Loucy (cell line): ENCODE results near the gene AMIGO3.

Experiments
- H2AFZ ChIP-seq: fragments of 200-600 bp; sonication (generic); 2 replicates; pipeline ENCODE4 v1.6.0; 2016; ENCODE audit warnings: antibody characterized with exemption, mild to moderate bottlenecking, low read length, moderate library complexity
- H3F3A ChIP-seq: fragments of 200-600 bp; 2 replicates; pipeline ENCODE4 v1.6.0; 2016; ENCODE audit warnings: antibody characterized with exemption, low read depth, mild to moderate bottlenecking
- H3K27me3 ChIP-seq: fragments of 200-600 bp; sonication (generic); 2 replicates; pipeline ENCODE4 v1.6.1; 2014; ENCODE audit warnings: low read length, mild to moderate bottlenecking; ENCODE audit not compliant: insufficient read depth, poor library complexity, severe bottlenecking
- H3K36me3 ChIP-seq: fragments of 200-600 bp; sonication (generic); 2 replicates; pipeline ENCODE4 v1.6.1; 2016; ENCODE audit warnings: low read length; ENCODE audit not compliant: insufficient read depth
- H3K4me1 ChIP-seq: fragments of 200-600 bp; sonication (generic); 2 replicates; pipeline ENCODE4 v1.5.1; 2014; ENCODE audit warnings: low read length, mild to moderate bottlenecking; ENCODE audit not compliant: insufficient read depth, poor library complexity, severe bottlenecking
- H3K4me2 ChIP-seq: fragments of 200-600 bp; sonication (generic); 2 replicates; pipeline ENCODE4 v1.6.0; 2014; ENCODE audit warnings: antibody characterized with exemption, low read length, low read depth, mild to moderate bottlenecking; ENCODE audit not compliant: poor library complexity, severe bottlenecking
- H3K4me3 ChIP-seq: fragments of 200-600 bp; sonication (generic); 2 replicates; pipeline ENCODE4 v1.5.1; 2014; ENCODE audit warnings: low read length, mild to moderate bottlenecking, mixed read lengths; ENCODE audit not compliant: poor library complexity, severe bottlenecking
- H3K79me2 ChIP-seq: fragments of 200-600 bp; sonication (generic); 2 replicates; pipeline ENCODE4 v1.6.1; 2014; ENCODE audit warnings: low read length; ENCODE audit not compliant: insufficient read depth
- H3K9ac ChIP-seq: fragments of 200-600 bp; sonication (generic); 2 replicates; pipeline ENCODE4 v1.6.0; 2014; ENCODE audit warnings: mild to moderate bottlenecking, low read depth, low read length, moderate library complexity; ENCODE audit not compliant: poor library complexity, severe bottlenecking
- H3K9me2 ChIP-seq: fragments of 200-600 bp; sonication (generic); replicated peaks from 2 replicates; pipeline ENCODE4 v1.6.1; 2016; ENCODE audit warnings: low read depth, low read length, mixed read lengths
- H3K9me3 ChIP-seq: fragments of 200-600 bp; sonication (generic); 2 replicates; pipeline ENCODE4 v1.6.1; 2014; ENCODE audit warnings: mild to moderate bottlenecking, antibody characterized with exemption, low read length, low read depth; ENCODE audit not compliant: insufficient read depth
- H4K20me1 ChIP-seq: fragments of 200-600 bp; sonication (generic); 2 replicates; pipeline ENCODE4 v1.6.0; 2014; ENCODE audit warnings: antibody characterized with exemption, low read length, mild to moderate bottlenecking; ENCODE audit not compliant: insufficient read depth, poor library complexity, severe bottlenecking
- EZH2phosphoT487 ChIP-seq: fragments of 200-600 bp; IDR thresholded peaks from 2 replicates; pipeline ENCODE4 v1.6.1; 2018; ENCODE audit warnings: antibody characterized with exemption, mild to moderate bottlenecking, moderate library complexity, borderline replicate concordance
- TF ChIP-seq, protein P1 (sequence below): fragments of 200-600 bp; sonication (generic); conservative IDR thresholded peaks from 2 replicates; pipeline ENCODE4 v1.5.1; 2014; ENCODE audit warnings: mild to moderate bottlenecking, antibody characterized with exemption, low read length

AMIGO3 gene

DNA sequence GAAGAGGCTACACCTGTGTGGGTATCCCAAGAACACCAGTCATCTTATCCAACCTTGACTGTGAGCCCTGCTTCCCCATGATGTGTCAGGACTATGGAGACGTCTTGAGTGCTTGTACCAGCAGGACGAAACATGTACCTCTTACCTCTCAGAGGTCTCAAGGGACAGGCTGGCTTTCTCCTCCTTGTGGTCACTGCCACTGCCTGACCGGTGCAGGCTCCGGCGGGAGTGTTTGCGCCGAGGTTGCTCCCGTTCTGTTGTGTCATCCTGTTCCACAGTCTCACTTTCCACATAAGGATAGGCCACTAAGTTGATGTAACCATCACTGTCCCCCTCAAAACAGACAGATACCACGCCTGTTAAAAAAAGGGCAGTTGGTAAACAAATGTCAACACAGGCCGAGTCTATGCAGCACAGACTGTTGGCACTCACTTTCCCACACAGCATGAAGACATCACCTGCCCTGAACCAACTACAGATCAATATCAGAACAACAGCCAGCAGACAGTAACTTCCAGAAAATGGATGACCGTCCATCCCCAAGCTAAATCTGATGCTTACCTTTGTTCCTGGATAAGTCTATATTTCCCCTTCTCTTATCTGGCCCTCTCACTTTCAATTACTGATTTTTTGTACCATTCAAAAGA is 18.7 kb upstream of the AMIGO3 start:
- H2AFZ ChIP-seq = no peak overlapping the region
- no peaks in the 10 kb centered on the region for H3F3A ChIP-seq

DNA sequence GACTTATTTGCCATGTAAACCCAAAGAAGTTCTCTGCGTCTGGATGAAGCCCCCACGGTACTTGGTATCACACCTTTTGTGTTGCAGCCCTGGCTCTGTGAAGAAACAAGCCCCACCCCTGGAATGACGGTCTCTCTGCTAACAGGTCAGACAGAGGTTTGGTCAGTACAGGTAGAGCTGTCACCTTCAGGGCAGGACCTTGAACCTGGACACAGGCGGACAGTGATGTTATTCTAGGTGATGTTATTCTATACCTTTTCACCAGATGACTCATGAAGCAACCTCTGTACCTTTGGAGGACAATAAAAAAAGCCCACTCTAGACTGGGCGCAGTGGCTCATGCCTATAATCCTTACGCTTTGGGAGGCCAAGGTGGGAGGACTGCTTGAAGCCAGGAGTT is 15.3 kb upstream of the AMIGO3 start:
- Histone ChIP-seq H4K20me1 (no peaks in the 10 kb centered on the region), H3K4me2 (no peak overlapping the region), H3K27me3 (no peaks in the 10 kb centered on the region), H3K4me1 (no peaks in the 10 kb centered on the region), H3K9ac (no peak overlapping the region), H3F3A (no peaks in the 10 kb centered on the region), H3K9me2 (no peaks in the 10 kb centered on the region), H3K4me3 (no peak overlapping the region), H3K36me3 (peaks cover 73% of the 10 kb centered on the region; the same call in 1 of the 2 replicates), H3K79me2 (no peaks in the 10 kb centered on the region), H2AFZ (no peak overlapping the region), H3K9me3 (no peaks in the 10 kb centered on the region)
- TF ChIP-seq EZH2phosphoT487 = no peak
- TF ChIP-seq, protein P1, sequence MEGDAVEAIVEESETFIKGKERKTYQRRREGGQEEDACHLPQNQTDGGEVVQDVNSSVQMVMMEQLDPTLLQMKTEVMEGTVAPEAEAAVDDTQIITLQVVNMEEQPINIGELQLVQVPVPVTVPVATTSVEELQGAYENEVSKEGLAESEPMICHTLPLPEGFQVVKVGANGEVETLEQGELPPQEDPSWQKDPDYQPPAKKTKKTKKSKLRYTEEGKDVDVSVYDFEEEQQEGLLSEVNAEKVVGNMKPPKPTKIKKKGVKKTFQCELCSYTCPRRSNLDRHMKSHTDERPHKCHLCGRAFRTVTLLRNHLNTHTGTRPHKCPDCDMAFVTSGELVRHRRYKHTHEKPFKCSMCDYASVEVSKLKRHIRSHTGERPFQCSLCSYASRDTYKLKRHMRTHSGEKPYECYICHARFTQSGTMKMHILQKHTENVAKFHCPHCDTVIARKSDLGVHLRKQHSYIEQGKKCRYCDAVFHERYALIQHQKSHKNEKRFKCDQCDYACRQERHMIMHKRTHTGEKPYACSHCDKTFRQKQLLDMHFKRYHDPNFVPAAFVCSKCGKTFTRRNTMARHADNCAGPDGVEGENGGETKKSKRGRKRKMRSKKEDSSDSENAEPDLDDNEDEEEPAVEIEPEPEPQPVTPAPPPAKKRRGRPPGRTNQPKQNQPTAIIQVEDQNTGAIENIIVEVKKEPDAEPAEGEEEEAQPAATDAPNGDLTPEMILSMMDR = no peak

More for the DNA sequence above, 18.7 kb upstream of the AMIGO3 start:
- no peak overlapping the region for H3K4me2 ChIP-seq
- no peak for TF ChIP-seq EZH2phosphoT487
- TF ChIP-seq, protein P1 = no peak
- no peaks in the 10 kb centered on the region for H4K20me1 ChIP-seq
- no peak overlapping the region for H3K9ac ChIP-seq
- no peak overlapping the region for H3K4me3 ChIP-seq
- peaks cover 47% of the 10 kb centered on the region; the same call in 1 of the 2 replicates for H3K36me3 ChIP-seq
- H3K4me1 ChIP-seq = no peaks in the 10 kb centered on the region
- no peaks in the 10 kb centered on the region for H3K9me3 ChIP-seq
- H3K79me2 ChIP-seq = no peaks in the 10 kb centered on the region
- H3K9me2 ChIP-seq = no peaks in the 10 kb centered on the region
- H3K27me3 ChIP-seq = no peaks in the 10 kb centered on the region

DNA sequence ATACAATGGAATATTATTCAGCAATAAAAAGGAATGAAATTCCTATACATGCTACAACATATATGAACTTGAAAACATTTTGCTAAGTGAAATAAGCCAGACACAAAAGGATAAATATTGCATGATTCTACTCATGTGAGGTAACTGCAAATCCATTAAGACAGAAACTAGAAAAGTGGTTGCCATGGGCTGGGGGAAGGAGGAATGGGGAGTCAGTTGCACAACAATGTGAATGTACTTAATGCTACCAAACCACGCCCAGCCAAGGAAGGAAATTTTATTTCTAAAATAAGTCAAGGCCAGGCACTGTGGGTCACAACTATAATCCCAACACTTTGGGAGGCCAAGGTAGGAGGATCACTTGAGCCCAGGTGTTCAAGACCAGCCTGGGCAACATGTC is 14.1 kb upstream of the AMIGO3 start:
- H4K20me1 ChIP-seq = no peaks in the 10 kb centered on the region
- H3K9me3 ChIP-seq = no peaks in the 10 kb centered on the region
- H3K36me3 ChIP-seq = peaks cover 70% of the 10 kb centered on the region; the same call in 1 of the 2 replicates
- H3K4me2 ChIP-seq = no peak overlapping the region
- no peak overlapping the region for H3K4me3 ChIP-seq
- no peaks in the 10 kb centered on the region for H3K79me2 ChIP-seq
- H3F3A ChIP-seq = no peaks in the 10 kb centered on the region
- H2AFZ ChIP-seq = no peak overlapping the region
- TF ChIP-seq, protein P1 = no peak
- no peak for TF ChIP-seq EZH2phosphoT487
- no peaks in the 10 kb centered on the region for H3K4me1 ChIP-seq
- no peak overlapping the region for H3K9ac ChIP-seq
- H3K9me2 ChIP-seq = no peaks in the 10 kb centered on the region
- no peaks in the 10 kb centered on the region for H3K27me3 ChIP-seq
